Sigmoid colon (tissue), 7 donors: ENCODE measurements around the gene MEMO1. TPM values are rescaled to one million over a fixed set of nuclear protein-coding genes. Genes with fewer than 3 reads are reported as not detected.
"Not testable (repeated sequence)": the region's sequence is repeated elsewhere in the genome, so short reads cannot be mapped to it uniquely, and the experiment has no call there.

Experiments
- DNase-seq: peaks from one replicate; pipeline ENCODE4 v3.0.0-alpha.2; 2019
- H3K27ac ChIP-seq, 4 donors: fragments of 200-600 bp; sonication (generic); one replicate each; pipeline ENCODE4 v1.5.1; 2016 to 2019; ENCODE audit warnings: mild to moderate bottlenecking in 1 of 4
- H3K27me3 ChIP-seq, 3 donors: fragments of 200-600 bp; sonication (generic); one replicate each; pipeline ENCODE4 v1.5.1; 2019; ENCODE audit warnings: mild to moderate bottlenecking in 1 of 3
- H3K36me3 ChIP-seq, 4 donors: fragments of 200-600 bp; sonication (generic); one replicate each; pipeline ENCODE4 v1.5.1; 2016 to 2019
- H3K4me1 ChIP-seq, 4 donors: fragments of 200-600 bp; sonication (generic); one replicate each; pipeline ENCODE4 v1.5.1; 2017 to 2019
- H3K4me3 ChIP-seq, 4 donors: fragments of 200-600 bp; sonication (generic); one replicate each; pipeline ENCODE4 v1.5.1; 2017 to 2019; ENCODE audit warnings: mild to moderate bottlenecking in 2 of 4, moderate library complexity in 1 of 4
- H3K9me3 ChIP-seq, 4 donors: fragments of 200-600 bp in 3 of 4; sonication (generic) in 3 of 4; one replicate each; pipeline versions ENCODE4 v1.5.1 to v1.6.1; 2013 to 2019
- EP300 ChIP-seq, 4 donors: sonication (generic); formaldehyde crosslinking; IDR thresholded peaks; one replicate each; pipeline ENCODE4 v1.6.1; 2017; ENCODE audit warnings: antibody characterized with exemption in 4 of 4
- POLR2A ChIP-seq, 2 donors: fragments of 450-650 bp; IDR thresholded peaks; one replicate each; pipeline ENCODE4 v1.6.1; 2016; ENCODE audit warnings: antibody characterized with exemption in 2 of 2, mild to moderate bottlenecking in 2 of 2, moderate library complexity in 2 of 2
- POLR2AphosphoS5 ChIP-seq, 4 donors: sonication (generic); formaldehyde crosslinking; IDR thresholded peaks; one replicate each; pipeline ENCODE4 v1.6.1; 2017; ENCODE audit warnings: antibody characterized with exemption in 4 of 4
- WGBS, 2 donors: extraction: QIAGEN DNeasy Blood & Tissue Kit; methylation state at CpG; one replicate each; pipeline ENCODE4 v1.1.7; 2013; 5-methylcytosine and 5-hydroxymethylcytosine counted together
- intact Hi-C: fragments of 100-400 bp; cut with DNase I; formaldehyde crosslinking; loops from one replicate; pipeline ENCODE4 v1.15.1; 2023
- polyA plus RNA-seq, 3 donors: library from polyadenylated mRNA; stranded (reverse); fragments of 200-250 nt; gene quantifications; one replicate each; pipeline ENCODE4 v1.2.3, GENCODE V29; 2013
- total RNA-seq, 4 donors: library from RNA; depleted of rRNA; stranded (reverse); fragments of >200 nt; gene quantifications; one replicate each; pipeline ENCODE4 v1.1.0, GENCODE V29; 2016
- TF ChIP-seq, protein P1 (sequence below), 4 experiments: fragments of 450-650 bp in 3 of 4; fragments of 200-600 bp in 1 of 4; IDR thresholded peaks; one replicate each; pipeline ENCODE4 v1.5.1; 2016 to 2019; ENCODE audit warnings: antibody characterized with exemption in 4 of 4, mild to moderate bottlenecking in 3 of 4, moderate library complexity in 2 of 4
- donor health status: healthy with polysubstance abuse.
- donor health status: Bipolar disorder and iron deficiency.
- donor health status: healthy.

MEMO1 gene
- total and polyA plus RNA-seq, 7 donors: 18.3 to 39.6 (median 29.6) TPM

DNA sequence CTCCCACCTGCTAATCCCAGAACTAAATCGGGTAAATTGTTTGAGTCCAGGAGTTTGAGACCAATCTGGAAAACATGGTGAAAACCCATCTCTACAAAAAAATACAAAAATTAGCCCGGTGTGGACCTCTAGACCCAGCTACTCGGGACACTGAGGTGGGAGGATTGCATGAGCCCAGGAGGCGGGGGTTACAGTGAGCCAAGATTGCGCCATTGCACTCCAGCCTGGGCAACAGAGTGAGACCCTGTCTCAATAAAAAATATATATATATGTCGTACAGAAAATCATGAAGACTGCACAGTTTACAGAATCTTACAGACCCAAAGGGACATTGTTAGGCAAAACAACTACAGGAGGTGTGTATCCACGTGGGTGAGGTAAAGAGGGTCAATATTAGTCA lies 32.8 kb upstream of the MEMO1 start:
- Histone ChIP-seq H3K4me3 (no peak overlapping the region), H3K36me3 (no peaks in the 10 kb centered on the region), H3K4me1 (peaks cover 0 to 12% (median 7%) of the 10 kb centered on the region in 4 donors), H3K27me3 (no peaks in the 10 kb centered on the region), H3K27ac (no peak overlapping the region), H3K9me3 (no peaks in the 10 kb centered on the region)
- no peak for DNase-seq
- intact Hi-C loops: no loop called here
- 85 to 87% methylated on average over 7 of the region's 7 CpGs for WGBS, 2 donors
- TF ChIP-seq EP300 (IDR thresholded peaks at IDR 0.05) (no peak), POLR2AphosphoS5 (IDR thresholded peaks at IDR 0.05) (no peak)

DNA sequence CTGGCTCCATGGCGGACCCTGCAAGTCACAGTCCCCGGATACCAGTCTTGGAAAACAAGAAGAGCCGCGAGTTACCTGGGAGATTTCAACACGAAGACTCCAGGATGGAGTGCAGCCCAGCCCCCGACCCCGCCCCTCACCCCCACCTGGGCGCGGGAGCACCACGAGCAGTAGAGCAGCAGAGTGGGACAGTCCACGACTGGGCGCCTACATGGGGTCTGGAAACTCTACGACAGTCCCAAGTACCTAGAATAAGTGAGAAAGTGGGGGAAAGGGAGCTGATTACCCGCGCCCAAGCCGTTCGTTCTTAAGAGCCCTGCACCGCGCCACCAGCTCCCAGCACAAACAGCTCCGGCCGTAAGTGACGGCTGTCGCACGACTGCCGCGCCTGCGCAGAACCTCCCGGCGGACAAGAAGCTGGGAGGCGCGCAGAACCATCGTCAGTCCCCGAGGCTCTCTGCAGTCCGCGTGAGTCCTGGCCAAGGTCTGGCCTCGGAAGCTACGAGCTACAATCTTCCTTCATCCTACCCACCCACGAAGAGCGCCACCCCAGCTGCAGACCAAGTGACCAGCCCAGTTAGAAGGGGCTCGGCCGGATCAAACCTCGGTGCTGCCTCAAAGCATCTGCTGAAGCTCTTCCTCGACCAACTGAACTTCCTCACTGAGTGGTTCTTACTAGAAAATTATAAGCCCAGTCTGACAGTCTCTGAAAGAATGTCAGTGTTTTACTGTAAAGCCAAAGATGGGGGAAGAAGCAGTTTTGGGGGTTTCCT lies 28.8 kb upstream of the MEMO1 start, which contains the start of gene DPY30:
DPY30 (minus strand) TSS at position 359 of the 773 bp plus-strand sequence; CDS start at position 10, 349 bp downstream.
- 0% methylated on average over 43 of the region's 43 CpGs for WGBS, 2 donors
- Histone ChIP-seq H3K4me1 (peaks cover 0 to 14% (median 9%) of the 10 kb centered on the region in 4 donors), H3K27ac (peak within 1 kb of the TSS; percentile 79 to 90 (median 84)), H3K27me3 (no peaks in the 10 kb centered on the region), H3K9me3 (no peaks in the 10 kb centered on the region), H3K4me3 (peak within 1 kb of the TSS; percentile 85 to 94 (median 93)), H3K36me3 (peaks cover 0 to 22% (median 1%) of the 10 kb centered on the region in 4 donors)
- intact Hi-C loops: loop anchor here (1.0 kb wide), 1 partner anchor 24 kb away; the partner anchor contains the start of gene SPAST
- TF ChIP-seq POLR2A (IDR thresholded peaks at IDR 0.05) (peak; percentile 77 to 78), POLR2AphosphoS5 (IDR thresholded peaks at IDR 0.05) (peak; percentile 85 to 95 (median 93))
- TF ChIP-seq, protein P1, sequence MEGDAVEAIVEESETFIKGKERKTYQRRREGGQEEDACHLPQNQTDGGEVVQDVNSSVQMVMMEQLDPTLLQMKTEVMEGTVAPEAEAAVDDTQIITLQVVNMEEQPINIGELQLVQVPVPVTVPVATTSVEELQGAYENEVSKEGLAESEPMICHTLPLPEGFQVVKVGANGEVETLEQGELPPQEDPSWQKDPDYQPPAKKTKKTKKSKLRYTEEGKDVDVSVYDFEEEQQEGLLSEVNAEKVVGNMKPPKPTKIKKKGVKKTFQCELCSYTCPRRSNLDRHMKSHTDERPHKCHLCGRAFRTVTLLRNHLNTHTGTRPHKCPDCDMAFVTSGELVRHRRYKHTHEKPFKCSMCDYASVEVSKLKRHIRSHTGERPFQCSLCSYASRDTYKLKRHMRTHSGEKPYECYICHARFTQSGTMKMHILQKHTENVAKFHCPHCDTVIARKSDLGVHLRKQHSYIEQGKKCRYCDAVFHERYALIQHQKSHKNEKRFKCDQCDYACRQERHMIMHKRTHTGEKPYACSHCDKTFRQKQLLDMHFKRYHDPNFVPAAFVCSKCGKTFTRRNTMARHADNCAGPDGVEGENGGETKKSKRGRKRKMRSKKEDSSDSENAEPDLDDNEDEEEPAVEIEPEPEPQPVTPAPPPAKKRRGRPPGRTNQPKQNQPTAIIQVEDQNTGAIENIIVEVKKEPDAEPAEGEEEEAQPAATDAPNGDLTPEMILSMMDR (IDR thresholded peaks at IDR 0.05): no peak
- DNase-seq: peak; percentile 96

GRCh38 chr2:32034198-32034887 lies 23.5 kb upstream of the MEMO1 start:
- H3K27ac ChIP-seq, intact Hi-C loops, H3K4me1 ChIP-seq, H3K4me3 ChIP-seq, DNase-seq, H3K9me3 ChIP-seq, H3K27me3 ChIP-seq: not testable (repeated sequence)
- peaks cover 0 to 48% (median 6%) of the 10 kb centered on the region in 4 donors for H3K36me3 ChIP-seq
- WGBS, 2 donors: 92 to 93% methylated on average over 8 of the region's 8 CpGs

GRCh38 chr2:32018789-32019482 lies 8.1 kb upstream of the MEMO1 start:
- H3K4me1 ChIP-seq, DNase-seq, H3K27ac ChIP-seq, H3K4me3 ChIP-seq, H3K27me3 ChIP-seq, H3K9me3 ChIP-seq: not testable (repeated sequence)
- intact Hi-C loops: loop anchor here (10.0 kb wide), 1 partner anchor 1794 kb away; no protein-coding TSS in a partner anchor
- 63 to 86% methylated on average over 9 of the region's 9 CpGs for WGBS, 2 donors
- H3K36me3 ChIP-seq: peaks cover 0 to 83% (median 10%) of the 10 kb centered on the region in 4 donors

- Histone ChIP-seq H3K9me3 (no peaks in the 10 kb centered on the region), H3K4me3 (no peak overlapping the region), H3K27ac (no peak overlapping the region), H3K36me3 (peaks cover 0 to 33% (median 0%) of the 10 kb centered on the region in 4 donors), H3K27me3 (no peaks in the 10 kb centered on the region), H3K4me1 (peaks cover 3 to 27% (median 21%) of the 10 kb centered on the region in 4 donors)
- 80 to 87% methylated on average over 1 of the region's 1 CpG for WGBS, 2 donors
- intact Hi-C loops: loop anchor here (10.0 kb wide), 1 partner anchor 1788 kb away; no protein-coding TSS in a partner anchor
- TF ChIP-seq POLR2A (IDR thresholded peaks at IDR 0.05): no peak
- TF ChIP-seq, protein P1 (IDR thresholded peaks at IDR 0.05): no peak
- TF ChIP-seq EP300 (IDR thresholded peaks at IDR 0.05): no peak
- TF ChIP-seq POLR2AphosphoS5 (IDR thresholded peaks at IDR 0.05): no peak
- DNase-seq: no peak
These were observed 2.1 kb upstream of the MEMO1 start for GRCh38 chr2:32012872-32013271.
